SU-DHL-6 (cell line): ENCODE data around the gene ARHGAP26.

Experiments used
- EZH2phosphoT487 ChIP-seq: fragments of 200-600 bp; sonication (generic), shearing (Covaris generic); conservative IDR thresholded peaks from 2 replicates; pipeline ENCODE4 v1.6.1; 2018; ENCODE audit warnings: mild to moderate bottlenecking, antibody characterized with exemption, low read length, moderate library complexity, mixed read lengths
- TF ChIP-seq, protein P1 (sequence below): fragments of 200-600 bp; sonication (generic); IDR thresholded peaks from one replicate; pipeline ENCODE4 v1.5.1; 2017; ENCODE audit warnings: antibody characterized with exemption, mild to moderate bottlenecking, low read length, moderate library complexity; ENCODE audit not compliant: insufficient read depth, poor library complexity, severe bottlenecking

DNA sequence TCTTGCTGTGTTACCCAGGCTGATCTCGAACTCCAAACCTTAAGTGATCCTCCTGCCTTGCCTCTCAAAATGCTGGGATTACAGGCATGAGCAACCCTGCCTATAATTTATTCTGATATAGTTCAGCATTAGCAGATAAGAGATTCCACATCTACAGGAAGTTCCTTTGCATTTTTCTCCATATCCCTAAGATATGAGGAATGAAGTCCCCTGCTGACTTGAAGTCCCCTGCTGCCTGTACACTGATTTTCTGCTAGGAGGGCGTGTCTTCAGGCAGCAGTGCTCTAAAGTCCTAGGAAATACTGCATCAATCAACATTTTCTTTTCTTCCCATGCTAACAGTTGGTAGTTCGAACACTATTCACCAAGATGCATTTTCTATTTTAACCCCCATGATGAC is 105.8 kb downstream of the ARHGAP26 start:
- TF ChIP-seq, protein P1, sequence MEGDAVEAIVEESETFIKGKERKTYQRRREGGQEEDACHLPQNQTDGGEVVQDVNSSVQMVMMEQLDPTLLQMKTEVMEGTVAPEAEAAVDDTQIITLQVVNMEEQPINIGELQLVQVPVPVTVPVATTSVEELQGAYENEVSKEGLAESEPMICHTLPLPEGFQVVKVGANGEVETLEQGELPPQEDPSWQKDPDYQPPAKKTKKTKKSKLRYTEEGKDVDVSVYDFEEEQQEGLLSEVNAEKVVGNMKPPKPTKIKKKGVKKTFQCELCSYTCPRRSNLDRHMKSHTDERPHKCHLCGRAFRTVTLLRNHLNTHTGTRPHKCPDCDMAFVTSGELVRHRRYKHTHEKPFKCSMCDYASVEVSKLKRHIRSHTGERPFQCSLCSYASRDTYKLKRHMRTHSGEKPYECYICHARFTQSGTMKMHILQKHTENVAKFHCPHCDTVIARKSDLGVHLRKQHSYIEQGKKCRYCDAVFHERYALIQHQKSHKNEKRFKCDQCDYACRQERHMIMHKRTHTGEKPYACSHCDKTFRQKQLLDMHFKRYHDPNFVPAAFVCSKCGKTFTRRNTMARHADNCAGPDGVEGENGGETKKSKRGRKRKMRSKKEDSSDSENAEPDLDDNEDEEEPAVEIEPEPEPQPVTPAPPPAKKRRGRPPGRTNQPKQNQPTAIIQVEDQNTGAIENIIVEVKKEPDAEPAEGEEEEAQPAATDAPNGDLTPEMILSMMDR, result no peak
- no peak for TF ChIP-seq EZH2phosphoT487
